ENCODE results near the gene HPCAL4. TPM values are rescaled to one million over a fixed set of nuclear protein-coding genes. Genes with fewer than 3 reads are reported as not detected.
A peak's percentile ranks its signal among the peaks of the same experiment; 100 is the strongest.

Gene HPCAL4
- total RNA-seq, 4 donors from 2014 or later, result 0.14 to 0.16 TPM; not detected in 2

GRCh38 chr1:39673215-39673614 is 18.0 kb downstream of the HPCAL4 start:
- Histone ChIP-seq H3K36me3 (no peaks in the 10 kb centered on the region), H3K27me3 (peaks cover 51% of the 10 kb centered on the region), H3K4me1 (peaks cover 0 to 16% (median 14%) of the 10 kb centered on the region in 4 donors), H3K27ac (no peak overlapping the region), H3K9me3 (no peaks in the 10 kb centered on the region), H3K4me3 (no peak overlapping the region)
- 91 to 94% methylated on average over 3 of the region's 3 CpGs for WGBS, 2 donors (ENCODE audit: low coverage in 1 of 2)
- TF ChIP-seq EP300 (IDR thresholded peaks at IDR 0.05; ENCODE audit: low read depth) (no peak), POLR2AphosphoS5 (IDR thresholded peaks at IDR 0.05) (no peak)
- no peak for DNase-seq
- intact Hi-C loops (cut with DNase I; ENCODE audit: low total_unique reads) (no loop called here), in situ Hi-C loops (cut with MboI; ENCODE audit: low pct_ligation_motif_present in 1 of 4, low pct_unique_long_range_greater_than_20kb in 1 of 4, low sequenced_read_pairs in 3 of 4) (loop anchor here in 1 of 4 donors (5.0 kb wide), 1 partner anchor 39 kb away; no protein-coding TSS in a partner anchor)

- in situ Hi-C loops (cut with MboI; ENCODE audit: low pct_ligation_motif_present in 1 of 4, low pct_unique_long_range_greater_than_20kb in 1 of 4, low sequenced_read_pairs in 3 of 4), result loop anchor here in 1 of 4 donors (5.0 kb wide), 1 partner anchor 40 kb away; no protein-coding TSS in a partner anchor
- H3K27me3 ChIP-seq, result peaks cover 52% of the 10 kb centered on the region
- H3K4me1 ChIP-seq, result peaks cover 0 to 16% (median 14%) of the 10 kb centered on the region in 4 donors
- no peak overlapping the region for H3K27ac ChIP-seq
- H3K36me3 ChIP-seq, result no peaks in the 10 kb centered on the region
- intact Hi-C loops (cut with DNase I; ENCODE audit: low total_unique reads), result no loop called here
- peak overlapping the region in 2 of 4 donors; percentile 35 to 54 for H3K4me3 ChIP-seq
- 26% methylated on average over 5 of the region's 12 CpGs; no CpG with 5 or more reads in 1 of the 2 donors for WGBS, 2 donors (ENCODE audit: low coverage in 1 of 2)
- TF ChIP-seq EP300 (IDR thresholded peaks at IDR 0.05; ENCODE audit: low read depth) (no peak), CTCF (IDR thresholded peaks at IDR 0.05) (peak in 2 of 5 experiments; percentile 31 to 42)
- H3K9me3 ChIP-seq, result no peaks in the 10 kb centered on the region
- no peak for DNase-seq
These were observed 18.7 kb downstream of the HPCAL4 start for GRCh38 chr1:39672551-39672947.

GRCh38 chr1:39671793-39672550 is 19.3 kb downstream of the HPCAL4 start, which contains the start of gene NT5C1A:
Gene NT5C1A (minus strand): TSS chr1:39672107. CDS start chr1:39672038, 69 bp downstream.
- H3K4me1 ChIP-seq, result peaks cover 0 to 16% (median 14%) of the 10 kb centered on the region in 4 donors
- peak; percentile 15 for DNase-seq
- intact Hi-C loops (cut with DNase I; ENCODE audit: low total_unique reads) (no loop called here), in situ Hi-C loops (cut with MboI; ENCODE audit: low pct_ligation_motif_present in 1 of 4, low pct_unique_long_range_greater_than_20kb in 1 of 4, low sequenced_read_pairs in 3 of 4) (loop anchor here in 1 of 4 donors (5.0 kb wide), 1 partner anchor 40 kb away; no protein-coding TSS in a partner anchor)
- TF ChIP-seq EP300 (IDR thresholded peaks at IDR 0.05; ENCODE audit: low read depth) (no peak), POLR2A (IDR thresholded peaks at IDR 0.05) (no peak), CTCF (IDR thresholded peaks at IDR 0.05) (no peak), POLR2AphosphoS5 (IDR thresholded peaks at IDR 0.05) (no peak)
- WGBS, 2 donors (ENCODE audit: low coverage in 1 of 2), result 5% methylated on average over 55 of the region's 55 CpGs; no CpG with 5 or more reads in 1 of the 2 donors
- H3K4me3 ChIP-seq, result peak within 1 kb of the TSS in 3 of 4 donors; percentile 21 to 54 (median 35)
- H3K27me3 ChIP-seq, result peaks cover 52% of the 10 kb centered on the region
- H3K27ac ChIP-seq, result no peak within 1 kb of the TSS
- no peaks in the 10 kb centered on the region for H3K9me3 ChIP-seq
- no peaks in the 10 kb centered on the region for H3K36me3 ChIP-seq

GRCh38 chr1:39671433-39671792 is 19.8 kb downstream of the HPCAL4 start:
- Histone ChIP-seq H3K9me3 (no peaks in the 10 kb centered on the region), H3K36me3 (no peaks in the 10 kb centered on the region), H3K27me3 (peaks cover 52% of the 10 kb centered on the region), H3K27ac (no peak overlapping the region), H3K4me1 (peaks cover 0 to 16% (median 14%) of the 10 kb centered on the region in 4 donors), H3K4me3 (peak overlapping the region in 3 of 4 donors; percentile 21 to 54 (median 35))
- 3% methylated on average over 11 of the region's 26 CpGs; no CpG with 5 or more reads in 1 of the 2 donors for WGBS, 2 donors (ENCODE audit: low coverage in 1 of 2)
- intact Hi-C loops (cut with DNase I; ENCODE audit: low total_unique reads) (no loop called here), in situ Hi-C loops (cut with MboI; ENCODE audit: low pct_ligation_motif_present in 1 of 4, low pct_unique_long_range_greater_than_20kb in 1 of 4, low sequenced_read_pairs in 3 of 4) (loop anchor here in 1 of 4 donors (5.0 kb wide), 1 partner anchor 41 kb away; no protein-coding TSS in a partner anchor)
- no peak for DNase-seq
- TF ChIP-seq CTCF (IDR thresholded peaks at IDR 0.05), result no peak
